Left ventricle myocardium inferior (tissue), 1 donor: ENCODE data around the gene PRKCZ. TPM values are rescaled to one million over a fixed set of nuclear protein-coding genes. Genes with fewer than 3 reads are reported as not detected.

Source experiments
- DNase-seq: peaks from one replicate; pipeline ENCODE4 v3.0.0-alpha.2; 2020
- H3K27ac ChIP-seq: fragments of 200-600 bp; replicated peaks from 2 replicates; pipeline ENCODE4 v1.8.0; 2021
- H3K27me3 ChIP-seq: fragments of 200-600 bp; 2 replicates; pipeline ENCODE4 v1.8.0; 2021; ENCODE audit warnings: low read depth
- H3K36me3 ChIP-seq: fragments of 200-600 bp; 2 replicates; pipeline ENCODE4 v1.8.0; 2021
- H3K4me1 ChIP-seq: fragments of 200-600 bp; 2 replicates; pipeline ENCODE4 v1.8.0; 2021
- H3K4me3 ChIP-seq: fragments of 200-600 bp; 2 replicates; pipeline ENCODE4 v1.8.0; 2021; ENCODE audit warnings: mild to moderate bottlenecking, moderate library complexity
- H3K9me3 ChIP-seq: fragments of 200-600 bp; replicated peaks from 2 replicates; pipeline ENCODE4 v1.8.0; 2021
- intact Hi-C: fragments of 100-400 bp; cut with micrococcal nuclease; formaldehyde crosslinking; loops from one replicate; pipeline ENCODE4 v1.11.0; 2022
- total RNA-seq: library from RNA; stranded (reverse); fragmentation: NEBNext Ultra II Directional; extraction: Animal tissue kit (Norgen Biotek cat#: 25700); gene quantifications from one replicate; pipeline ENCODE4 v1.2.1, GENCODE V29; 2021
- TF ChIP-seq, protein P1 (sequence below): fragments of 200-600 bp; IDR thresholded peaks from 2 replicates; pipeline ENCODE4 v1.8.0; 2021; ENCODE audit warnings: antibody characterized with exemption, mild to moderate bottlenecking, borderline replicate concordance
- donor health status: DM: no; HTN: yes; CAD: no; lungs with severe emphysema.

PRKCZ gene
- total RNA-seq, 1 donor from 2014 or later = 19.1 TPM

DNA sequence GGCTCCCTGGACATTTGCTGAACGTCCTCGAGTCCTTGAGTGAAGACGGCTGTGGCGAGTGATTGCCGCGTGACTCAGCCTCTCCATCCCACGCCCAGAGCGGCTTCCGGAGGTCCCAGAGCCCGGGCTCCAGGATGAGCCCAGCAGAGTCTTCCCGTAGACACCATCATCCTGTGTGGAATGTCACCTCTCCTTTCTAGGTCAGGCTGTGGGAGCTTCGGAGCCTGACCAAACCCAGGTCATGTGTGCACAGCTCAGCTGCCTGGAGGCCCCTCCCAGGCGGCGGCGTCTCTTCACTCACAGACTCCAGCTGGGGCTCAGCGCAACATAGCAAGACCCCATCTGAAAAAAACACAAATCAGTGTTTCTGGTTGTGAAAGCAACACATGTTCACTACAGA is 38.2 kb downstream of the PRKCZ start:
- H3K4me3 ChIP-seq = no peak overlapping the region
- TF ChIP-seq, protein P1, sequence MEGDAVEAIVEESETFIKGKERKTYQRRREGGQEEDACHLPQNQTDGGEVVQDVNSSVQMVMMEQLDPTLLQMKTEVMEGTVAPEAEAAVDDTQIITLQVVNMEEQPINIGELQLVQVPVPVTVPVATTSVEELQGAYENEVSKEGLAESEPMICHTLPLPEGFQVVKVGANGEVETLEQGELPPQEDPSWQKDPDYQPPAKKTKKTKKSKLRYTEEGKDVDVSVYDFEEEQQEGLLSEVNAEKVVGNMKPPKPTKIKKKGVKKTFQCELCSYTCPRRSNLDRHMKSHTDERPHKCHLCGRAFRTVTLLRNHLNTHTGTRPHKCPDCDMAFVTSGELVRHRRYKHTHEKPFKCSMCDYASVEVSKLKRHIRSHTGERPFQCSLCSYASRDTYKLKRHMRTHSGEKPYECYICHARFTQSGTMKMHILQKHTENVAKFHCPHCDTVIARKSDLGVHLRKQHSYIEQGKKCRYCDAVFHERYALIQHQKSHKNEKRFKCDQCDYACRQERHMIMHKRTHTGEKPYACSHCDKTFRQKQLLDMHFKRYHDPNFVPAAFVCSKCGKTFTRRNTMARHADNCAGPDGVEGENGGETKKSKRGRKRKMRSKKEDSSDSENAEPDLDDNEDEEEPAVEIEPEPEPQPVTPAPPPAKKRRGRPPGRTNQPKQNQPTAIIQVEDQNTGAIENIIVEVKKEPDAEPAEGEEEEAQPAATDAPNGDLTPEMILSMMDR = no peak
- H3K27me3 ChIP-seq = peaks cover 20% of the 10 kb centered on the region
- intact Hi-C loops = no loop called here
- no peaks in the 10 kb centered on the region for H3K9me3 ChIP-seq
- H3K36me3 ChIP-seq = no peaks in the 10 kb centered on the region
- no peaks in the 10 kb centered on the region for H3K4me1 ChIP-seq
- DNase-seq = no peak
- H3K27ac ChIP-seq = no peak overlapping the region

DNA sequence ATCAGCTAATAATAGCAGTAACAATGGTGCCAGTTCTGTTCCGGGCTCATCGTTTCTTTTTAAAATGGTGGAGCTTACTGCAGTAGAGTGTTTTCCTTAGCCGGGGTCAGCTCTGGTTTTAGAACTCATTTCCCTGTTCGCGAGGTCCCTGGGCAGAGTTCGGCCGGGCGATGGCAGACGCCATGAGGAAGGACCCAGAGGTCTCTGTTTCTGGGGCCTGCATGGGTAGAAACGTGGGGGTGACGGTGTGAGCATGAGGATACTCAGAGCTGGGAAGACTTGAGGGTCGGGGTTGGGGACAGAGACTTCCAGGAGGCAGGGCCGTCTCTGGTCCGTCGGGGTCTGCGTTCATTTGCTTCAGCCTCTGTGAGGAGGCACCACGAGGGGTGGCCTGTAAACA is 38.8 kb downstream of the PRKCZ start:
- no peak overlapping the region for H3K27ac ChIP-seq

DNA sequence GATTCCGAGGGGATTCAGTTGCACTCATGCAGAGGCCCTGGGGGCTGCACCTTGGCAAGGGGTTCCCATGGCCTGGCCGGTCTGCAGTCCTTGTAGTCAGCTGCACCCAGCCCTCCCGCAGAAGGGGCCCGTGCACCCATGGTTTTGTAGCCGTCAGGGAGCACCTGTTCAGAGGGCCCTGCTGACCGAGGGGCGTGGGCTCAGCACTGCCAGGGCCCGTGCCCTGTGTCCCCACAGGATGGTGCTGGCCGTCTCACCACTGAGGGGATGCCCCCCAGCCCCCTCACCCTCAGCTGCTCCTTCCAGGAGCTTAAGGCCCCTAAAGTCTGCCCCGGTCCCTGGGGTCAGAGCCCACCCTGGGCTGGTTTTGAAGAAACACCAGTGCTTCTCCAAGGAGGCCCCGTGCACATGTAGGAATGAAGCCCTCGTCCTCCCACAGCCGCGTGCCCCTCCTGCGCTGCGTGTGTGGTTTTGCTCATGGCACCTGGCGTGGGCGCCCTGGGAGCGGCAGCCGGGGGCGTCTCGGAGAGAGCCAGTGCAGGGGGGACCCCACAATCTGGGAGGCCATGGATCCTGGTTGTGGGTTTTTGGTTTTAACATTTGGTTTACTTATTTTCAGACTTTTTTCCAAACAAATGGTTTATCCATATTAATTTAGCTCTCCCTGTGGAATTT is 40.1 kb downstream of the PRKCZ start:
- no peak overlapping the region for H3K4me3 ChIP-seq
- TF ChIP-seq, protein P1 = no peak
- no peaks in the 10 kb centered on the region for H3K9me3 ChIP-seq
- intact Hi-C loops = no loop called here
- H3K4me1 ChIP-seq = peaks cover 6% of the 10 kb centered on the region
- no peaks in the 10 kb centered on the region for H3K36me3 ChIP-seq
- no peak for DNase-seq
- no peak overlapping the region for H3K27ac ChIP-seq
- peaks cover 20% of the 10 kb centered on the region for H3K27me3 ChIP-seq

More for the DNA sequence above, 38.8 kb downstream of the PRKCZ start:
- DNase-seq = no peak
- no peaks in the 10 kb centered on the region for H3K36me3 ChIP-seq
- peaks cover 20% of the 10 kb centered on the region for H3K27me3 ChIP-seq
- no peak overlapping the region for H3K4me3 ChIP-seq
- TF ChIP-seq, protein P1 = no peak
- intact Hi-C loops = no loop called here
- H3K9me3 ChIP-seq = no peaks in the 10 kb centered on the region
- H3K4me1 ChIP-seq = no peaks in the 10 kb centered on the region

DNA sequence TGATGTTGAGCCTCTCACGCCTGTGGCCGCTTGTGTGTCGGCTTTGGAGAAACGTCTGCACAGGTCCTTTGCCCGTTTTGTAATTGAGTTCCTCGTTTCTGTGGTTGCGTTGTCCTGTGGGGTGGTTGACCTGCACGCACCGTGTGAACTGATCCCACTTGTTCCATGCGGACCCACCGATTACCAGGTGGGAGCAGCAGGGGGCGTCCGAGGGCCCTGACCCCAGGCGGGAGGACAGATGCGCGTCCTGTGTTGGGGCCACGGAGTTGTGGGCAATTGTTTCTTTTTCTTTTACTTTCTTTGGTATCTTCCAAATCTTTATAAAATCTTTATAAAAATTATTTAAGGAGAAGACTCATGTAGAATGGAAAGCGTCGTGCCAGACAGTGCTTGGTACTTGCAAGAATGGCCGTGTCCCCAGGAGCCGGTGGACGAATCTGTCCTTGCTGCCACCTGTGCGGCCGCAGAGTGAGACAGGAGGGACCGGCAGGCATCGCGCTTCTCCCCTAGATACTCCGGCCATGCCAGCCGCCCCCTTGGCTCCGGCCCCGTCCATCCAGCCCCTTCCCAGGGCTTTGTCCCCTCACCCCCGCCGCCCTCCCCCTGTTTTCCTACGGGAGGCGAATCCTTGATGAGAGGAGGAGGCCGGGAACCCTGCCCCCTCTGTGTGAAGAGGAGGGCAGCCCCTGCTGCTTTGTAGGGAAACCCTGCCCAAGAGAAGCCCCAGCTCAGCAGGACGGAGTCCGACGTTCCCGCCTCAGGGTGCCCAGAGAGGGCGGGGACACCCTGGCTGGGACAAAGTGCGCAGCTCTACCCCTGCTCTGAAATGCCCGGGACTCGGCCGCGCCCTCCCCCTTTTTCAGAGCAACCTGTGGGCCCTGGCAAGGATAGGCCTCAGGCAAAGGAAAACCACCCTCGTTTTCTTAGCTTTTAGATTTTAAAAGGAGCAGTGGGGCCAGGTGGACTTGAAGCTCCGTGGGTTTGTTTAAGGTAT is 41.7 kb downstream of the PRKCZ start:
- Histone ChIP-seq H3K4me1 (peaks cover 6% of the 10 kb centered on the region), H3K27ac (no peak overlapping the region), H3K36me3 (no peaks in the 10 kb centered on the region), H3K27me3 (peaks cover 9% of the 10 kb centered on the region), H3K9me3 (no peaks in the 10 kb centered on the region), H3K4me3 (no peak overlapping the region)
- DNase-seq = peak; percentile 50
- intact Hi-C loops = no loop called here
- TF ChIP-seq, protein P1 = peak; percentile 70

DNA sequence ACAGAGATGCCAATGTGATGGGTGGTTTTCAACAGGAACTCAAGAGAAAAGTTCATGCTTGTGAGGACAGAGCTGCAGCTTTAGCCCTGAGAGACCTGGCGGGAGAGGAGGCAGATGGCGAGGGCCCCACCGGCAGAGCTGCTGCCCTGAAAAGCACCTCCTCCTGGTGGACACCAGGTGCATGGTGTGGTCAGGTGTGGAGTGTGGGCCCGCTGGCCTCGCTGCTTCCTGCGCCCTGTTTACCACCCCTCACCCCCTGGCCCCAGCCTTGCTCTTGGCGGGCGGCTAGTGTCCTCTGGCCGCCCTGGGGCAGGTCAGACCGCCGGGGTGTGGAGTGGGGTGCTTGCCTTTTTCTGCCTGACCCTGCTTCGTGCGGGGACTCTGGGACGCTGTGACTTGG is 42.8 kb downstream of the PRKCZ start:
- Histone ChIP-seq H3K27ac (no peak overlapping the region), H3K4me1 (peaks cover 6% of the 10 kb centered on the region), H3K9me3 (no peaks in the 10 kb centered on the region), H3K27me3 (peaks cover 8% of the 10 kb centered on the region), H3K36me3 (no peaks in the 10 kb centered on the region), H3K4me3 (no peak overlapping the region)
- no peak for DNase-seq
- intact Hi-C loops = no loop called here
- TF ChIP-seq, protein P1 = no peak
